BJ (cell line): ENCODE measurements around the gene CDK2AP2. TPM values are rescaled to one million over a fixed set of nuclear protein-coding genes. Genes with fewer than 3 reads are reported as not detected.

Experiments used
- CTCF ChIA-PET: fragments of 350-600 bp; formaldehyde crosslinking; extraction: SDS; loops from one replicate; lab custom pipeline; 2021; ENCODE audit warnings: antibody characterized with exemption, inconsistent platforms; lab: Yijun Ruan, JAX
- POLR2A ChIA-PET: fragments of 300-600 bp; sonication (Branson Sonifier 250); formaldehyde crosslinking; extraction: SDS; loops from one replicate; lab custom pipeline; 2021; ENCODE audit warnings: antibody characterized with exemption; lab: Charles Lee
- DNase-seq: peaks from one replicate; pipeline ENCODE4 v3.0.0-alpha.2; 2011; ENCODE audit warnings: low read depth
- H3K27me3 ChIP-seq: 2 replicates; pipeline ENCODE4 v1.6.0; 2011; ENCODE audit warnings: low read length; ENCODE audit not compliant: control insufficient read depth, insufficient read depth
- H3K36me3 ChIP-seq: 2 replicates; pipeline ENCODE4 v1.5.1; 2011; ENCODE audit warnings: low read length; ENCODE audit not compliant: control insufficient read depth, insufficient read depth
- H3K4me3 ChIP-seq: 2 replicates; pipeline ENCODE4 v1.5.1; 2011; ENCODE audit warnings: low read depth, mild to moderate bottlenecking, control low read depth, low read length
- CTCF ChIP-seq: IDR thresholded peaks from 2 replicates; pipeline ENCODE4 v1.5.1; 2011; ENCODE audit warnings: low read depth, mild to moderate bottlenecking, control low read depth, inconsistent platforms, low read length, moderate library complexity; ENCODE audit not compliant: insufficient read depth
- polyA plus RNA-seq: library from polyadenylated mRNA; depleted of rRNA; stranded (reverse); fragments of >200 nt; gene quantifications from 2 replicates; pipeline ENCODE4 v1.2.3, GENCODE V29; 2011

Gene CDK2AP2
- polyA plus RNA-seq, 1 experiment = 30.4 TPM

- POLR2A ChIA-PET = no interaction called here
- Histone ChIP-seq H3K36me3 (peaks cover 10% of the 10 kb centered on the region), H3K27me3 (no peaks in the 10 kb centered on the region), H3K4me3 (no peak overlapping the region)
- no peak for DNase-seq
- no peak for TF ChIP-seq CTCF
- CTCF ChIA-PET = interaction anchor here (1.3 kb wide), 1 partner anchor 10 kb away, joined by 3 read pairs; no protein-coding TSS in a partner anchor
Measured at GRCh38 chr11:67499808-67500483, 8.0 kb downstream of the CDK2AP2 start.

- no peak for DNase-seq
- TF ChIP-seq CTCF = no peak
- H3K27me3 ChIP-seq = no peaks in the 10 kb centered on the region
- no peak overlapping the region for H3K4me3 ChIP-seq
- CTCF ChIA-PET = interaction anchor here (1.3 kb wide), 1 partner anchor 9 kb away, joined by 3 read pairs; no protein-coding TSS in a partner anchor
- H3K36me3 ChIP-seq = peaks cover 10% of the 10 kb centered on the region
- POLR2A ChIA-PET = no interaction called here
Measured at GRCh38 chr11:67498544-67498972, 9.4 kb downstream of the CDK2AP2 start.

GRCh38 chr11:67497656-67498291, 10.2 kb downstream of the CDK2AP2 start:
- no peak for TF ChIP-seq CTCF
- ChIA-PET POLR2A (no interaction called here), CTCF (no interaction called here)
- DNase-seq = no peak
- H3K27me3 ChIP-seq = no peaks in the 10 kb centered on the region
- peaks cover 16% of the 10 kb centered on the region for H3K36me3 ChIP-seq
- no peak overlapping the region for H3K4me3 ChIP-seq

GRCh38 chr11:67496113-67496512, 11.8 kb downstream of the CDK2AP2 start:
- H3K27me3 ChIP-seq = no peaks in the 10 kb centered on the region
- no peak overlapping the region for H3K4me3 ChIP-seq
- TF ChIP-seq CTCF = no peak
- ChIA-PET CTCF (no interaction called here), POLR2A (no interaction called here)
- no peak for DNase-seq
- peaks cover 23% of the 10 kb centered on the region for H3K36me3 ChIP-seq

GRCh38 chr11:67495234-67496005, 12.5 kb downstream of the CDK2AP2 start:
- no peaks in the 10 kb centered on the region for H3K27me3 ChIP-seq
- no peak overlapping the region for H3K4me3 ChIP-seq
- H3K36me3 ChIP-seq = peaks cover 26% of the 10 kb centered on the region
- ChIA-PET CTCF (no interaction called here), POLR2A (no interaction called here)
- TF ChIP-seq CTCF = no peak
- DNase-seq = no peak
